Skeletal muscle tissue (tissue), 4 donors: ENCODE results near the gene PRPF19. TPM values are rescaled to one million over a fixed set of nuclear protein-coding genes. Genes with fewer than 3 reads are reported as not detected.

Experiments used
- H3K27ac ChIP-seq: one replicate; pipeline ENCODE4 v1.7.0; 2013; ENCODE audit warnings: mild to moderate bottlenecking, low read depth, low read length, inconsistent platforms
- H3K27me3 ChIP-seq, 3 donors: one replicate each; pipeline ENCODE4 v1.7.0; 2013; ENCODE audit warnings: low read length in 3 of 3; ENCODE audit not compliant: control insufficient read depth in 3 of 3, insufficient read depth in 3 of 3
- H3K36me3 ChIP-seq, 3 donors: one replicate each; pipeline ENCODE4 v1.7.0; 2013; ENCODE audit warnings: low read length in 3 of 3; ENCODE audit not compliant: control insufficient read depth in 3 of 3, insufficient read depth in 3 of 3
- H3K4me1 ChIP-seq, 3 donors: one replicate each; pipeline ENCODE4 v1.7.0; 2013; ENCODE audit warnings: low read length in 3 of 3, mild to moderate bottlenecking in 3 of 3; ENCODE audit not compliant: control insufficient read depth in 3 of 3, insufficient read depth in 3 of 3
- H3K4me3 ChIP-seq, 3 donors: one replicate each; pipeline ENCODE4 v1.7.0; 2013; ENCODE audit warnings: low read length in 3 of 3
- H3K9ac ChIP-seq, 3 donors: one replicate each; pipeline ENCODE4 v1.7.0; 2013; ENCODE audit warnings: low read length in 3 of 3, mild to moderate bottlenecking in 3 of 3, moderate library complexity in 2 of 3, low read depth in 1 of 3
- H3K9me3 ChIP-seq, 3 donors: one replicate each; pipeline ENCODE4 v1.7.0; 2013; ENCODE audit warnings: low read length in 3 of 3; ENCODE audit not compliant: control insufficient read depth in 3 of 3
- total RNA-seq: library from RNA; depleted of rRNA; stranded (reverse); fragments of >200 nt; gene quantifications from one replicate; pipeline ENCODE4 v1.2.3, GENCODE V29; 2014
- donor health status: Osteomylitis.

The PRPF19 gene
- total RNA-seq, 1 donor from 2014 or later, result 27.7 TPM

- Histone ChIP-seq H3K27me3 (peaks cover 0 to 11% (median 4%) of the 10 kb centered on the region in 3 donors), H3K9ac (no peak overlapping the region), H3K4me1 (peaks cover 7 to 14% (median 11%) of the 10 kb centered on the region in 3 donors), H3K9me3 (no peaks in the 10 kb centered on the region), H3K36me3 (peaks cover 0 to 8% (median 0%) of the 10 kb centered on the region in 3 donors), H3K27ac (no peak overlapping the region), H3K4me3 (no peak overlapping the region)
Observed at GRCh38 chr11:60948250-60948649, 41.9 kb upstream of the PRPF19 start.

- Histone ChIP-seq H3K9me3 (no peaks in the 10 kb centered on the region), H3K4me1 (peaks cover 4 to 12% (median 10%) of the 10 kb centered on the region in 3 donors), H3K4me3 (no peak overlapping the region), H3K9ac (peak overlapping the region in 1 of 3 donors; percentile 33), H3K27me3 (peaks cover 0 to 8% (median 4%) of the 10 kb centered on the region in 3 donors), H3K27ac (no peak overlapping the region), H3K36me3 (peaks cover 0 to 13% (median 0%) of the 10 kb centered on the region in 3 donors)
Observed at GRCh38 chr11:60947700-60948099, 41.3 kb upstream of the PRPF19 start.

DNA sequence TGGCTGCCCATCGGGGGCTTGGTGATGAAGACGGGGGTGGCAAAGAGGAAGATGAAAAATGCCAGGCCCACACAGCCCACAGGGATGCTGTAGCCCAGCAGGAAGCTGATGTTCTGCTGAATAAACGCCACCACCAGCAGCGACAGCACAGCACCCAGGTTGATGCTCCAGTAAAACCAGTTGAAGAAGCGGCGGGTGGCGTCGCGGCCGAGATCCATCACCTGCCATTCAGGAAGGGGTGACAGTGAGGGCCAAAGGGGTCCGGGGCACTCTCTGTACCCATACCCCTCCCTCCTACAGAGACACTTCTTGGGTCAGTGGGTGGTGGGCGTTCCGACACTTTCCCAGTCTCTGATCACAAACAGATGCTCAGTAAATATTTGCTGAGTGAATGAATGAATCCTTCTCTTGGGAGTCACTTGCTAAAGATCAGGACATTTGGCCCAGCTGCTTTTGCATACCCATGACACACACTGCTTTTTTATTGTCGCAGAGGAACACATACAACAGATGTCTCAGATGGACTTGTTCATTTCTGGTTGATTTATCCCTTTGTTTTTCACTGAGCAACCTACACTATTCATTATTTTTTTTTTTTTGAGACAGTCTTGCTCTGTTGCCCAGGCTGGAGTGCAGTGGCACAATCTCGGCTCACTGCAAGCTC is 40.3 kb upstream of the PRPF19 start:
- H3K27me3 ChIP-seq, result peaks cover 0 to 6% (median 4%) of the 10 kb centered on the region in 3 donors
- no peak overlapping the region for H3K4me3 ChIP-seq
- peaks cover 0 to 12% (median 6%) of the 10 kb centered on the region in 3 donors for H3K4me1 ChIP-seq
- H3K9me3 ChIP-seq, result no peaks in the 10 kb centered on the region
- no peak overlapping the region for H3K9ac ChIP-seq
- H3K36me3 ChIP-seq, result peaks cover 0 to 23% (median 2%) of the 10 kb centered on the region in 3 donors
- no peak overlapping the region for H3K27ac ChIP-seq

- Histone ChIP-seq H3K9me3 (no peaks in the 10 kb centered on the region), H3K4me3 (no peak overlapping the region), H3K36me3 (peaks cover 0 to 29% (median 2%) of the 10 kb centered on the region in 3 donors), H3K4me1 (peaks cover 0 to 7% (median 3%) of the 10 kb centered on the region in 3 donors), H3K9ac (no peak overlapping the region), H3K27me3 (no peaks in the 10 kb centered on the region), H3K27ac (no peak overlapping the region)
Observed at GRCh38 chr11:60945295-60945667, 38.9 kb upstream of the PRPF19 start.

DNA sequence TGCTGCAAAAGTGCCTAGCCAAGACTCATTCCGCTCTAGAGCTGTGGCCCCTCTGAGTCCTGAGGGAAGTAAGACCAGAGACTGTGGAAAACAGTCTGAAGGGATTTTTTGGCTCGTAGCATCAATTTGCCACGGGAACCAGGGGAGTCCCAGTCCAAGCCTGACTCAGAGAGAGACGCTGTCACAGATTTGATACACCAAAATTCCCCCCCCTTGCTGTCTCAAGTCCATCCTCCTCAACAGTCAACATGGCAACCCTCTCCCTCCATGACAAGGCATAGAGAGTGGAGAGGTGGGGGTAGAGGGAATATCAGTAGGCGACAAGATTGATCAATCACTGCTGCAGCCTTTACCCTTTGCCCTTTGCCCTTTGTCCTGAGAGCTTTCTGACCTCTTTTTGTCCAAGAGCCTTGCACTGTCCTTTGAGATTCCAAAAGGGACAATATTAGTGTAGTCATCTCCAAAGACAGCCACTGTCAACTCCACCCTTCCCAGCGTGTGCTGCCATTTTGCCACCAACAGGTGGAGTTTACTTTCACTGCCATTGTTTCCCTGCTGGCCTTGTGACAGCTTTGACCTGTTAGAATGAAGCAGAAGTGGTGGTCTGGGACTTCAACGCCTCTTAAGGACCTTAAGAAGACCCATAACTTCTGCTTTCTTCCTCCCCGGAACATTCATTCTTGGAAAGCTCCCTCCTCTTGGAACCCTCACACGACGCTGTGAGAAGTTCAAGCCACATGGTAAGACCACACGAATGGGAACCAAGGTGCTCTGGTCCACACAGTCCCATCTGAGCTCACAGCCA is 38.3 kb upstream of the PRPF19 start:
- Histone ChIP-seq H3K4me3 (no peak overlapping the region), H3K9ac (no peak overlapping the region), H3K27ac (no peak overlapping the region), H3K27me3 (no peaks in the 10 kb centered on the region), H3K4me1 (peaks cover 0 to 7% (median 0%) of the 10 kb centered on the region in 3 donors), H3K9me3 (no peaks in the 10 kb centered on the region), H3K36me3 (peaks cover 0 to 33% (median 2%) of the 10 kb centered on the region in 3 donors)

DNA sequence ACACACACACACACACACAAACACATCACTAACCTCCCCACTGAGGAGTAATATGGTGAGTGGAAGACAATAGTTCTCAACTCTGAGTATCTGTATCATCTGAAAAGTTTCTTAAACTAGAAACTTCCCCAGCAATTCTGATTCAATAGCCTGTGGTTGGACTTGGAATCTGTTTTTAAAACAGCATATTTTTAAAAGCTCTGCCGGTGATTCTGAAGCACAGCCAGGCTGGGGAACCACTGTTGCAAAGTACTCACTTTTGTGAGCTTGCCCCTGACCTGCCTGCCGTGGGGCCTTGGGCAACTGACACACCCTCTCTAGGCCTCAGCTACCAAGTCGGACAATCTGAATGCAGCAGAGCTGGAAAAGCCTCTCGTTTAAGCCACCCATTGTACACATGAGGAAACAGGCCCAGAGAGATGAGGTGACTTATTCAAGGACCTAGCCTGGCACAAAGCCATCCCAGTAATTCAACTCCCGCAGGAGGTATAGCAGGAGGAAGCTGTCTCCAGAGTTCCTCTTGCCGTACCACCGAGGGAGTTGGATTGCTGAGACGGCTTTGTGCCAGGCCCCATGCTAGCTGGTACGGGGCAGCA is 36.7 kb upstream of the PRPF19 start:
- no peak overlapping the region for H3K4me3 ChIP-seq
- H3K9ac ChIP-seq, result no peak overlapping the region
- no peaks in the 10 kb centered on the region for H3K27me3 ChIP-seq
- peaks cover 0 to 7% (median 0%) of the 10 kb centered on the region in 3 donors for H3K4me1 ChIP-seq
- peaks cover 0 to 40% (median 2%) of the 10 kb centered on the region in 3 donors for H3K36me3 ChIP-seq
- H3K27ac ChIP-seq, result no peak overlapping the region
- no peaks in the 10 kb centered on the region for H3K9me3 ChIP-seq

- Histone ChIP-seq H3K27me3 (no peaks in the 10 kb centered on the region), H3K9me3 (no peaks in the 10 kb centered on the region), H3K4me1 (peaks cover 0 to 7% (median 5%) of the 10 kb centered on the region in 3 donors), H3K36me3 (peaks cover 0 to 40% (median 2%) of the 10 kb centered on the region in 3 donors), H3K4me3 (no peak overlapping the region), H3K9ac (no peak overlapping the region), H3K27ac (no peak overlapping the region)
Observed at GRCh38 chr11:60942219-60942618, 35.8 kb upstream of the PRPF19 start.

DNA sequence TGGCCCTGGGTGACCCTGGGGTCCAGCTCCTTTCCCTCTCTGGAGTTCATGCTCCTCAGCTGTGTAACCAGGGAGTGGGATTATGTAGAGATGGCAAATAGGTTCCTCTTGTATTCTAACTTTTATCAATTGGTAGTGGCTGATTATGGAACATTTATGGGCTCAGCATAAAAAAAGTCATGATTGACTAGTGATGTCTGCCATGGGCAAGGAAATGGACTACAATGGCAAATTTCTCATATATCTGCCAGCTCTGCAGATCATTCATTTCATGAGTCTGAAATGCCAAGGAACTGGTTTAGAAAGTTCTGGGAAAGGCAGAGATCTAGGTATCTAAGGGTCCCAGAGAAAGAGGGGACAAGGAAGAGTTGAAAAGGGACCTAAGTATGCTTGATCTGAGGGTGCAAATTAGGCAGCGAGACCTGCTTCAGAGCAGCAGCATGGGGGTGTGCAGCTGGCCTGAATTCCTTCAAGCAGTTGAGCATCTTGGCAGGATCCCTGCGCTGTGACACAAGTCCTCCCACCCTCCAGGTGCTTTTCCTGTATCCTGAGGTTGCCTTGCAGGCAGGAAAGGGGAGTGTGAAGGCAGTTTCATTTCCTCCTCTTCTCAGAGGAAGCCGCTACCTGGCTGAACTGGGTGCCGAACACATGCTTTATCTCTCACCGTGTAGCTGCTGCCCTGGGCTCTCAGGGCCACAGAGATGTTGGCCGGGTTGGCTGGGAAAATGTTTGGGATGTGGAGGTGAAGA is 35.2 kb upstream of the PRPF19 start:
- Histone ChIP-seq H3K9me3 (no peaks in the 10 kb centered on the region), H3K9ac (no peak overlapping the region), H3K4me1 (peaks cover 0 to 11% (median 7%) of the 10 kb centered on the region in 3 donors), H3K4me3 (no peak overlapping the region), H3K36me3 (peaks cover 0 to 39% (median 2%) of the 10 kb centered on the region in 3 donors), H3K27ac (no peak overlapping the region), H3K27me3 (no peaks in the 10 kb centered on the region)

DNA sequence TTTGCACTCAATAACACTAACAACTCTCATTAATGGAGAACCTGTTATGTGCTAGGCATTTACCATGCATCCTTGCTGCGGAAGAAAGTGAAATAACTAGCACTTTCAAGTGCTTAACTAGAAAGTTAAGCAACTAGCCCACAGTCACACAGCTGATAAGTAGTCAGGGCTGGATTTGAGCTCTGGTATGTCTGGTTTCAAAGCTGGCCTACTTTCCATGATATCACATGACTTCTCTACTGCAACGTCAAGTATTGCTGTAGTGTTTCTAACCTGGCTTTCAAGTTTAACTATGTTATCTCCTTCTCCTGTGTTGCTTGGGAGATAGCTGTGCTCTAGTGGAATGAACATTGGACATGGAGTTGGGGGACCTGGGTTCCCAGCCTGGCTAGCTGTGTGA is 33.5 kb upstream of the PRPF19 start:
- Histone ChIP-seq H3K4me1 (peaks cover 0 to 11% (median 7%) of the 10 kb centered on the region in 3 donors), H3K36me3 (peaks cover 0 to 32% (median 2%) of the 10 kb centered on the region in 3 donors)

More for the DNA sequence above, 33.5 kb upstream of the PRPF19 start:
- H3K27ac ChIP-seq, result no peak overlapping the region
- H3K9me3 ChIP-seq, result no peaks in the 10 kb centered on the region
- no peak overlapping the region for H3K4me3 ChIP-seq
- H3K9ac ChIP-seq, result no peak overlapping the region
- H3K27me3 ChIP-seq, result no peaks in the 10 kb centered on the region
